OCI-LY1 (cell line): ENCODE data around the gene ITSN1.
"Not testable (repeated sequence)": the region's sequence is repeated elsewhere in the genome, so short reads cannot be mapped to it uniquely, and the experiment has no call there.

Experiments used
- H2AFZ ChIP-seq: fragments of 200-600 bp; sonication (generic), shearing (Covaris generic); 2 replicates; pipeline ENCODE4 v1.6.0; 2014; ENCODE audit warnings: antibody characterized with exemption, mild to moderate bottlenecking, low read length
- H3F3A ChIP-seq: fragments of 200-600 bp; sonication (generic), shearing (Covaris generic); 2 replicates; pipeline ENCODE4 v1.6.0; 2014; ENCODE audit warnings: mild to moderate bottlenecking, antibody characterized with exemption, low read length, moderate library complexity; ENCODE audit not compliant: insufficient read depth
- H3K27ac ChIP-seq: fragments of 200-600 bp; sonication (generic); 2 replicates; pipeline ENCODE4 v1.5.1; 2014; ENCODE audit warnings: low read length, mixed run types, mild to moderate bottlenecking, low read depth; ENCODE audit not compliant: poor library complexity, severe bottlenecking
- H3K27me3 ChIP-seq: fragments of 200-600 bp; sonication (generic); 2 replicates; pipeline ENCODE4 v1.6.0; 2014; ENCODE audit warnings: antibody characterized with exemption, mild to moderate bottlenecking, low read length, moderate library complexity; ENCODE audit not compliant: insufficient read depth
- H3K36me3 ChIP-seq: fragments of 200-600 bp; sonication (generic); 2 replicates; pipeline ENCODE4 v1.6.1; 2014; ENCODE audit warnings: mild to moderate bottlenecking, antibody characterized with exemption, low read length, moderate library complexity, mixed read lengths; ENCODE audit not compliant: insufficient read depth
- H3K4me1 ChIP-seq: fragments of 200-600 bp; sonication (generic); 2 replicates; pipeline ENCODE4 v1.5.1; 2014; ENCODE audit warnings: mild to moderate bottlenecking, low read length, moderate library complexity; ENCODE audit not compliant: insufficient read depth, severe bottlenecking
- H3K4me2 ChIP-seq: fragments of 200-600 bp; sonication (generic), shearing (Covaris generic); 2 replicates; pipeline ENCODE4 v1.6.1; 2014; ENCODE audit warnings: low read length
- H3K4me3 ChIP-seq: fragments of 200-600 bp; sonication (generic); 2 replicates; pipeline ENCODE4 v1.5.1; 2014; ENCODE audit warnings: low read length, low read depth, mild to moderate bottlenecking, mixed read lengths; ENCODE audit not compliant: poor library complexity, severe bottlenecking
- H3K79me2 ChIP-seq: fragments of 200-600 bp; shearing (Covaris generic); 2 replicates; pipeline ENCODE4 v1.6.1; 2016; ENCODE audit warnings: mixed run types, low read length, mixed read lengths; ENCODE audit not compliant: insufficient read depth
- H3K9ac ChIP-seq: fragments of 200-600 bp; sonication (generic), shearing (Covaris generic); 2 replicates; pipeline ENCODE4 v1.6.1; 2014; ENCODE audit warnings: mild to moderate bottlenecking, low read length, mixed read lengths
- H3K9me2 ChIP-seq: fragments of 200-600 bp; sonication (generic), shearing (Covaris generic); 2 replicates; pipeline ENCODE4 v1.6.1; 2014; ENCODE audit warnings: low read depth, mild to moderate bottlenecking, low read length, mixed read lengths
- H3K9me3 ChIP-seq: fragments of 200-600 bp; shearing (Covaris generic); 2 replicates; pipeline ENCODE4 v1.6.1; 2014; ENCODE audit warnings: low read length, mixed read lengths
- H4K20me1 ChIP-seq: fragments of 200-600 bp; sonication (generic), shearing (Covaris generic); 2 replicates; pipeline ENCODE4 v1.6.0; 2016; ENCODE audit warnings: mild to moderate bottlenecking, low read length; ENCODE audit not compliant: insufficient read depth
- EZH2 ChIP-seq: fragments of 200-600 bp; sonication (generic), shearing (Covaris generic); IDR thresholded peaks from 2 replicates; pipeline ENCODE4 v1.8.0; 2017; ENCODE audit warnings: borderline replicate concordance, mixed run types, mild to moderate bottlenecking, antibody characterized with exemption, low read length, moderate library complexity, mixed read lengths
- TF ChIP-seq, protein P1 (sequence below): fragments of 200-600 bp; sonication (generic), shearing (Covaris generic); IDR thresholded peaks from 2 replicates; pipeline ENCODE4 v1.5.1; 2017; ENCODE audit warnings: mild to moderate bottlenecking, antibody characterized with exemption, low read length, moderate library complexity, mixed read lengths

The ITSN1 gene

DNA sequence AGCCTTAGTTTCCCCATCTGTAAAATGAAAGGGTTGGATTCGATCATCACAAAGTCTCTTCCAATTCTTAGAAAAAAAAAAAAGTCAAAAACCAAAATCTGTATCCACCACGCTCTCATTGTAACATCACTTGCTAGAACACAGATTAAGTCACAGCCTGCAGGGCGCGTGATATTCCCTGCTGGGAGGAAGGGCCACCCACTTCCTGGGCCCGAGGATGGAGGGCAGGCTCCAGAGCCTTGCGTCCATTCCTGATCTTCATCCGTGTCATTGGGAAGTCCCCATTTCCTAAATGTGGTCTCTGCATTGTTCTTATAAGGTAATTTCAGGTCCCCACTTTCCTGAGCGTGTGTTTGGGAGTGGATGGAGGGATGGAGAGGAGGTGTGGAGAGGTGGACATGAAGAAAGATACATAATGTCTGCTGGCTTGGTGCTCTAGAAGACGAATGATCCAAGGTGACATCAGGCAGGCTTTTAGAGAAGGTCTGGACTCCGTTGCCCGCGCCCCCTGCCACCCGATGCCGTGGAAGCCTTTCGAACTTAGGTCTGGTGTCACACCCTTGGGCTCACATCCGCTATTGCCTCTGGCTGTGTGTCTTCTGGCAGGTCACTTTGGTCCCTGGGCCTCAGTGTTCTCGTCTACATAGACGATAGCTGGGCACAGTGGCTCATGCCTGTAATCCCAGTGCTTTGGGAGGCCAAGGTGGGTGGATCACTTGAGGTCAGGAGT, 217.2 kb downstream of the ITSN1 start:
- Histone ChIP-seq H2AFZ (no peak overlapping the region), H4K20me1 (no peaks in the 10 kb centered on the region), H3F3A (no peaks in the 10 kb centered on the region), H3K27ac (no peak overlapping the region), H3K9me2 (no peaks in the 10 kb centered on the region), H3K27me3 (no peaks in the 10 kb centered on the region), H3K4me3 (no peak overlapping the region), H3K79me2 (no peaks in the 10 kb centered on the region), H3K9ac (no peak overlapping the region), H3K4me1 (no peaks in the 10 kb centered on the region), H3K9me3 (no peaks in the 10 kb centered on the region), H3K4me2 (no peak overlapping the region), H3K36me3 (no peaks in the 10 kb centered on the region)
- TF ChIP-seq, protein P1, sequence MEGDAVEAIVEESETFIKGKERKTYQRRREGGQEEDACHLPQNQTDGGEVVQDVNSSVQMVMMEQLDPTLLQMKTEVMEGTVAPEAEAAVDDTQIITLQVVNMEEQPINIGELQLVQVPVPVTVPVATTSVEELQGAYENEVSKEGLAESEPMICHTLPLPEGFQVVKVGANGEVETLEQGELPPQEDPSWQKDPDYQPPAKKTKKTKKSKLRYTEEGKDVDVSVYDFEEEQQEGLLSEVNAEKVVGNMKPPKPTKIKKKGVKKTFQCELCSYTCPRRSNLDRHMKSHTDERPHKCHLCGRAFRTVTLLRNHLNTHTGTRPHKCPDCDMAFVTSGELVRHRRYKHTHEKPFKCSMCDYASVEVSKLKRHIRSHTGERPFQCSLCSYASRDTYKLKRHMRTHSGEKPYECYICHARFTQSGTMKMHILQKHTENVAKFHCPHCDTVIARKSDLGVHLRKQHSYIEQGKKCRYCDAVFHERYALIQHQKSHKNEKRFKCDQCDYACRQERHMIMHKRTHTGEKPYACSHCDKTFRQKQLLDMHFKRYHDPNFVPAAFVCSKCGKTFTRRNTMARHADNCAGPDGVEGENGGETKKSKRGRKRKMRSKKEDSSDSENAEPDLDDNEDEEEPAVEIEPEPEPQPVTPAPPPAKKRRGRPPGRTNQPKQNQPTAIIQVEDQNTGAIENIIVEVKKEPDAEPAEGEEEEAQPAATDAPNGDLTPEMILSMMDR: no peak
- no peak for TF ChIP-seq EZH2

DNA sequence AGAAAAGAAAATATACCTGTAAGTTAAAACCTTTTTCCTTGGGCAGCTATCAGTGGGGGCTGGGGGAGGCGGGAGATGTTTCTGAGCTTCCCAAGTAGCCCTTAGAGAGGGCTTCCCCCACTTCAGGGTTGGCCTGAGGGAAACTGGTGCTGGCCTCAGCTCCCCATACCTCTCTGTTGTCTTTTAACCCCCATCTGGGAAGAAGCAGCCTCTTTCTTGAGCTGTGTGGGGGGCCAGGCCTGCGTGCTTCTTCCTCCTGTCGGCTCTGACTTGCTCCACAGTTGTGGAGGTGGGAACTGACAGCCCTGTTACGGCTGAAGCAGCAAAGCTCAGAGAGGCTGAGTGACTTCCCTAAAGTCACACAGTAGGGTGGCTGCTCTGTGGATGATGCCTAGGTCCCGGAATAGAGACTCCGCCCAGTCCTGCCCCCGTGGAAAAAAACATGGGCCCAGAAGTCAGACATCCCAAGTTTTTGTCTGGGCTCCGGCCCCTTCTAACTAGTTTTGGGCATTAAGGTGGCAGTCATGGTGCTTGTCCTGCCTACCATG, 218.1 kb downstream of the ITSN1 start:
- H2AFZ ChIP-seq: no peak overlapping the region
- TF ChIP-seq, protein P1: no peak
- no peak for TF ChIP-seq EZH2

DNA sequence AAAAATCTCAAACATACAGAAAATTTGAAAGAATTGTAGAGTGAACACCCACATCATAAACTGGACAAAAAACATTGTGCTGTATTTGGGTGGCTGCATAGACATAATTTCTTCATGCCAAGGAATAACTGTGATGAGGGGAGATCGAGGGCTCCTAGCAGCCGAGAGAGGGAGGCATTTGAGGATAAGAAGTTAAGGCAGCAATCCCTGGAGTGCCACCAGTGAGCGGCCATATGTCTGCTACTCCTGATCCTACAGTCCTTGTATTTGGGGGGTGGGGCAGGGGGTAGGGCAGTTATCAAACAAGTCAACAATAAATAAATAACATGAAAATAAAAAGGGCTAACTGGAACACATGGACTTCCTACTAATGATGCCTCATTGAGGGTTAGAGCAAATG, 218.8 kb downstream of the ITSN1 start:
- Histone ChIP-seq H3K9me2 (no peaks in the 10 kb centered on the region), H3K9ac (no peak overlapping the region), H4K20me1 (no peaks in the 10 kb centered on the region), H3K4me1 (no peaks in the 10 kb centered on the region), H3K79me2 (no peaks in the 10 kb centered on the region), H2AFZ (no peak overlapping the region), H3K36me3 (no peaks in the 10 kb centered on the region), H3K4me3 (no peak overlapping the region), H3K27me3 (no peaks in the 10 kb centered on the region), H3K4me2 (no peak overlapping the region), H3F3A (no peaks in the 10 kb centered on the region), H3K9me3 (no peaks in the 10 kb centered on the region), H3K27ac (no peak overlapping the region)
- TF ChIP-seq, protein P1: no peak
- no peak for TF ChIP-seq EZH2

More for the DNA sequence above, 218.1 kb downstream of the ITSN1 start:
- Histone ChIP-seq H4K20me1 (no peaks in the 10 kb centered on the region), H3K9me3 (no peaks in the 10 kb centered on the region), H3K4me2 (no peak overlapping the region), H3K4me3 (no peak overlapping the region), H3K4me1 (no peaks in the 10 kb centered on the region), H3K27ac (no peak overlapping the region), H3K27me3 (no peaks in the 10 kb centered on the region), H3K9me2 (no peaks in the 10 kb centered on the region), H3F3A (no peaks in the 10 kb centered on the region), H3K79me2 (no peaks in the 10 kb centered on the region), H3K9ac (no peak overlapping the region), H3K36me3 (no peaks in the 10 kb centered on the region)

DNA sequence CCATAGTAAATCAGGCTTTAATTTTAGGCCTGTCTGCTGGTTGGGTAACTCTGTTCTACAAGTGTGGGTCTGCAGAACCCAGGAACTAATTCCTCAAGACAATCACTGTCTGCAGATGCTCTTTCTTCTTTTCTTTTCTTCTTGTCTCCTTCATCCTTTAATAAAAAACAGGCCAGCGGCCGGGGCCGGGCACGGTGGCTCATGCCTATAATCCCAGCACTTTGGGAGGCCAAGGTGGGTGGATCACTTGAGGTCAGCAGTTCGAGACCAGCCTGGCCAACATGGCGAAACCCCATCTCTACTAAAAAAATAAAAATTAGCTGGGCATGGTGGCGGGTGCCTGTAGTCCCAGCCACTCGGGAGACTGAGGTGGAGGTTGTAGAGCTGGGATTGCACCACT, 220.9 kb downstream of the ITSN1 start:
- not testable (repeated sequence) for H3K9ac ChIP-seq, H3K27me3 ChIP-seq, H3K4me2 ChIP-seq, H3K9me2 ChIP-seq, H4K20me1 ChIP-seq, H2AFZ ChIP-seq, H3K9me3 ChIP-seq, H3K79me2 ChIP-seq, H3K4me1 ChIP-seq, H3F3A ChIP-seq, H3K27ac ChIP-seq, H3K4me3 ChIP-seq, H3K36me3 ChIP-seq
